ENCODE data around the gene SURF4.
"Not testable (repeated sequence)": the region's sequence is repeated elsewhere in the genome, so short reads cannot be mapped to it uniquely, and the experiment has no call there.

SURF4 gene

GRCh38 chr9:133320421-133320881 is 55.4 kb downstream of the SURF4 start:
- no peaks in the 10 kb centered on the region for H3K36me3 ChIP-seq (ENCODE audit: control insufficient read depth, insufficient read depth, low read length)
- H3K27ac ChIP-seq (ENCODE audit: low read depth, low read length, severe bottlenecking) = no peak overlapping the region
- 83 to 86% methylated on average over 10 to 13 of the region's 13 CpGs for WGBS, 2 experiments (ENCODE audit: insufficient coverage in 2 of 2)
- no peak overlapping the region for H3K4me3 ChIP-seq (ENCODE audit: extremely low read depth, insufficient read depth, low read length, poor library complexity, severe bottlenecking)
- H3K4me1 ChIP-seq (ENCODE audit: control insufficient read depth, insufficient read depth, low read length, poor library complexity, severe bottlenecking) = no peaks in the 10 kb centered on the region
- peaks cover 4% of the 10 kb centered on the region for H3K9me3 ChIP-seq (ENCODE audit: control insufficient read depth, low read length)

GRCh38 chr9:133317551-133317950 is 58.3 kb downstream of the SURF4 start:
- 86 to 91% methylated on average over 3 to 7 of the region's 13 CpGs for WGBS, 2 experiments (ENCODE audit: insufficient coverage in 2 of 2)
- H3K9me3 ChIP-seq (ENCODE audit: control insufficient read depth, low read length); H3K36me3 ChIP-seq (ENCODE audit: control insufficient read depth, insufficient read depth, low read length); H3K27ac ChIP-seq (ENCODE audit: low read depth, low read length, severe bottlenecking); H3K4me1 ChIP-seq (ENCODE audit: control insufficient read depth, insufficient read depth, low read length, poor library complexity, severe bottlenecking); H3K4me3 ChIP-seq (ENCODE audit: extremely low read depth, insufficient read depth, low read length, poor library complexity, severe bottlenecking): not testable (repeated sequence)

- WGBS, 2 experiments (ENCODE audit: insufficient coverage in 2 of 2) = no CpG with 5 or more reads among the region's 2 CpGs
- Histone ChIP-seq H3K36me3 (ENCODE audit: control insufficient read depth, insufficient read depth, low read length) (no peaks in the 10 kb centered on the region), H3K4me1 (ENCODE audit: control insufficient read depth, insufficient read depth, low read length, poor library complexity, severe bottlenecking) (no peaks in the 10 kb centered on the region), H3K27ac (ENCODE audit: low read depth, low read length, severe bottlenecking) (no peak overlapping the region), H3K4me3 (ENCODE audit: extremely low read depth, insufficient read depth, low read length, poor library complexity, severe bottlenecking) (no peak overlapping the region), H3K9me3 (ENCODE audit: control insufficient read depth, low read length) (no peaks in the 10 kb centered on the region)
Observed at GRCh38 chr9:133315997-133316396, 59.9 kb downstream of the SURF4 start.

Measured in mesodermal cell (in vitro differentiated cells).